Fibroblast of skin of left biceps (primary cell): ENCODE measurements around the gene TMC5.
"Not testable (repeated sequence)": the region's sequence is repeated elsewhere in the genome, so short reads cannot be mapped to it uniquely, and the experiment has no call there.

ENCODE experiments used
- DNase-seq, 2 experiments: peaks; one replicate each; pipeline ENCODE4 v3.0.0-alpha.2; 2013; ENCODE audit warnings: low read depth in 2 of 2

Gene TMC5

GRCh38 chr16:19417640-19418039 lies at the start of gene TMC5:
Gene TMC5, plus strand, starts transcription at chr16:19417883. Its CDS starts 22,156 bp downstream, at chr16:19440039.
- no peak for DNase-seq

- DNase-seq: not testable (repeated sequence)
Measured at GRCh38 chr16:19372541-19372940, 45.1 kb upstream of the TMC5 start.

GRCh38 chr16:19374402-19374801 lies 43.3 kb upstream of the TMC5 start:
- no peak for DNase-seq

GRCh38 chr16:19375561-19376158 lies 42.0 kb upstream of the TMC5 start:
- DNase-seq: peak; percentile 1 to 9

- DNase-seq: no peak
Measured at GRCh38 chr16:19377864-19378263, 39.8 kb upstream of the TMC5 start.

- no peak for DNase-seq
Measured at GRCh38 chr16:19378511-19378910, 39.2 kb upstream of the TMC5 start.

GRCh38 chr16:19379838-19380237 lies 37.8 kb upstream of the TMC5 start:
- DNase-seq: no peak

GRCh38 chr16:19380328-19380727 lies 37.4 kb upstream of the TMC5 start:
- no peak for DNase-seq

GRCh38 chr16:19382084-19382801 lies 35.4 kb upstream of the TMC5 start:
- no peak for DNase-seq

- no peak for DNase-seq
Measured at GRCh38 chr16:19382887-19383816, 34.5 kb upstream of the TMC5 start.

GRCh38 chr16:19384656-19385055 lies 33.0 kb upstream of the TMC5 start:
- no peak for DNase-seq

GRCh38 chr16:19386525-19386924 lies 31.2 kb upstream of the TMC5 start:
- DNase-seq: no peak

GRCh38 chr16:19389246-19389645 lies 28.4 kb upstream of the TMC5 start:
- no peak for DNase-seq

GRCh38 chr16:19391185-19391776 lies 26.4 kb upstream of the TMC5 start:
- DNase-seq: not testable (repeated sequence)

- DNase-seq: no peak
Measured at GRCh38 chr16:19392352-19392751, 25.3 kb upstream of the TMC5 start.

GRCh38 chr16:19393226-19394111 lies 24.2 kb upstream of the TMC5 start:
- no peak for DNase-seq

- DNase-seq: not testable (repeated sequence)
Measured at GRCh38 chr16:19395646-19396267, 21.9 kb upstream of the TMC5 start.

GRCh38 chr16:19396555-19397011 lies 21.1 kb upstream of the TMC5 start:
- no peak for DNase-seq

- DNase-seq: not testable (repeated sequence)
Measured at GRCh38 chr16:19397373-19397772, 20.3 kb upstream of the TMC5 start.

GRCh38 chr16:19400711-19401110 lies 17.0 kb upstream of the TMC5 start:
- no peak for DNase-seq
